GM12878 (cell line): ENCODE data around the gene NHERF2. TPM values are rescaled to one million over a fixed set of nuclear protein-coding genes. Genes with fewer than 3 reads are reported as not detected.

Experiments used
- ATAC-seq: fragments of 200-7000 bp; cut with Tn5 transposase; 3 replicates; pipeline ENCODE4 v1.9.1; 2020; ENCODE audit warnings: mild to moderate bottlenecking, moderate library complexity
- BruUV-seq: library from RNA; stranded (reverse); fragments of 400-500 nt; replicated peaks from 2 replicates; lab custom pipeline; 2021; lab: Mats Ljungman, UMichigan
- CTCF ChIA-PET: fragments of 300-600 bp; sonication (Branson Sonifier 250); formaldehyde crosslinking; extraction: SDS; loops from one replicate; lab custom pipeline; 2021; ENCODE audit warnings: inconsistent platforms; lab: Yijun Ruan, JAX
- POLR2A ChIA-PET: fragments of 350-600 bp; formaldehyde crosslinking; extraction: SDS; loops from one replicate; lab custom pipeline; 2021; ENCODE audit warnings: inconsistent platforms; lab: Charles Lee
- RAD21 ChIA-PET: fragments of 300-600 bp; sonication (Branson Sonifier 250); formaldehyde crosslinking; loops from one replicate; lab custom pipeline; 2023; ENCODE audit warnings: antibody characterized with exemption; ENCODE audit not compliant: unreplicated experiment; lab: Charles Lee
- SMC1A ChIA-PET: fragments of 300-600 bp; sonication (Branson Sonifier 250); formaldehyde crosslinking; loops from one replicate; lab custom pipeline; 2023; ENCODE audit not compliant: unreplicated experiment, uncharacterized antibody; lab: Charles Lee
- DNase-seq: peaks from one replicate; pipeline ENCODE4 v3.0.0-alpha.2; 2011; ENCODE audit warnings: low read depth, low spot score
- FAIRE-seq: peaks from 3 replicates; lab custom pipeline; 2011; peaks lifted over from hg19 to GRCh38; lab: Jason Lieb, UNC
- H2AFZ ChIP-seq: 2 replicates; pipeline ENCODE4 v1.6.0; 2011; ENCODE audit warnings: low read depth, low read length, control low read depth; ENCODE audit not compliant: control insufficient read depth
- H3K27ac ChIP-seq: 2 replicates; pipeline ENCODE4 v1.5.1; 2011; ENCODE audit warnings: control low read depth; ENCODE audit not compliant: control insufficient read depth, insufficient read depth
- H3K27me3 ChIP-seq, 2 experiments: replicated peaks in 1 of 2; 2 replicates each; pipeline versions ENCODE4 v1.6.0 to v1.6.1; 2011; ENCODE audit warnings: low read length in 1 of 2; ENCODE audit not compliant: control insufficient read depth in 2 of 2, insufficient read depth in 2 of 2
- H3K36me3 ChIP-seq, 2 experiments: 2 replicates each; pipeline ENCODE4 v1.5.1; 2011; ENCODE audit warnings: low read length in 1 of 2; ENCODE audit not compliant: control insufficient read depth in 2 of 2, insufficient read depth in 2 of 2
- H3K4me1 ChIP-seq: 2 replicates; pipeline ENCODE4 v1.6.1; 2011; ENCODE audit warnings: mild to moderate bottlenecking, low read length, moderate library complexity, mixed read lengths; ENCODE audit not compliant: control insufficient read depth, insufficient read depth
- H3K4me2 ChIP-seq: 2 replicates; pipeline ENCODE4 v1.6.0; 2011; ENCODE audit warnings: control low read depth; ENCODE audit not compliant: control insufficient read depth, insufficient read depth
- H3K4me3 ChIP-seq: fragments of 200-600 bp; sonication (generic); 2 replicates; pipeline ENCODE4 v1.5.1; 2016
- H3K79me2 ChIP-seq: 2 replicates; pipeline ENCODE4 v1.6.0; 2011; ENCODE audit warnings: low read length; ENCODE audit not compliant: control insufficient read depth, insufficient read depth
- H3K9ac ChIP-seq: 2 replicates; pipeline ENCODE4 v1.8.0; 2011; ENCODE audit warnings: low read length, control low read depth, mixed read lengths; ENCODE audit not compliant: control insufficient read depth, insufficient read depth
- H3K9me3 ChIP-seq: replicated peaks from 3 replicates; pipeline ENCODE4 v1.5.1; 2011; ENCODE audit warnings: mild to moderate bottlenecking, low read length; ENCODE audit not compliant: control insufficient read depth, insufficient read depth
- H4K20me1 ChIP-seq: 2 replicates; pipeline ENCODE4 v1.6.0; 2011; ENCODE audit not compliant: control insufficient read depth, insufficient read depth
- HDGF ChIP-seq: fragments of 450-650 bp; IDR thresholded peaks from 2 replicates; pipeline ENCODE4 v1.6.1; 2016; ENCODE audit warnings: antibody characterized with exemption
- MYC ChIP-seq: IDR thresholded peaks from 2 replicates; pipeline ENCODE4 v1.6.1; 2011; ENCODE audit warnings: mild to moderate bottlenecking, low read length, moderate library complexity, inconsistent platforms; ENCODE audit not compliant: insufficient read depth, insufficient replicate concordance, insufficient read length, severe bottlenecking
- NFXL1 ChIP-seq: fragments of 450-650 bp; IDR thresholded peaks from 2 replicates; pipeline ENCODE4 v1.6.1; 2017; ENCODE audit warnings: antibody characterized with exemption, mild to moderate bottlenecking, borderline replicate concordance
- WRNIP1 ChIP-seq: IDR thresholded peaks from 2 replicates; pipeline ENCODE4 v1.6.1; 2011; ENCODE audit warnings: low read depth, low read length, improper control_type of control experiment, borderline replicate concordance
- WGBS: methylation state at CpG from one replicate; pipeline ENCODE4 v1.1.6; 2016; ENCODE audit warnings: low lambda C conversion rate; ENCODE audit not compliant: insufficient replicate concordance, insufficient coverage; ENCODE audit errors: missing lambda C conversion rate; 5-methylcytosine and 5-hydroxymethylcytosine counted together
- in situ Hi-C: fragments of 300-500 bp; cut with MboI; formaldehyde crosslinking; loops from 9 replicates; pipeline ENCODE4 v1.14.3; 2018; ENCODE audit warnings: mixed read lengths
- intact Hi-C: fragments of 100-400 bp; cut with micrococcal nuclease; formaldehyde crosslinking; loops from one replicate; pipeline ENCODE4 v1.14.2; 2022; ENCODE audit not compliant: unreplicated experiment
- polyA plus RNA-seq, 11 experiments: library from polyadenylated mRNA; depleted of rRNA in 4 of 11; unstranded in 6 of 11; stranded (reverse) in 5 of 11; fragments of >200 nt; fragmentation: Nextera tagmentation in 4 of 11; fragmentation: Illumina TruSeq in 1 of 11; extraction: Ambion mirVana in 4 of 11; extraction: Trizol in 1 of 11; gene quantifications; 1 replicate in 1 of 11; 2 replicates in 10 of 11; pipeline versions ENCODE4 v1.2.1 to v1.2.3, GENCODE V29; 2011 to 2016; ENCODE audit warnings: inconsistent platforms in 2 of 11, missing spikeins in 2 of 11, low read depth in 1 of 11
- total RNA-seq, 4 experiments: library from RNA; depleted of rRNA in 3 of 4; stranded (reverse); fragments of >200 nt in 3 of 4; fragmentation: Illumina TruSeq in 1 of 4; extraction: Trizol in 1 of 4; gene quantifications; 2 replicates each; pipeline versions ENCODE4 v1.2.1 to v1.2.3, GENCODE V29; 2013 to 2021
- TF ChIP-seq, protein P1 (sequence below): IDR thresholded peaks from 2 replicates; pipeline ENCODE4 v1.6.1; 2012; ENCODE audit warnings: low read length, inconsistent platforms
- TF ChIP-seq, protein P2 (sequence below): IDR thresholded peaks from 2 replicates; pipeline ENCODE4 v1.6.1; 2011; ENCODE audit warnings: low read depth, low read length, improper control_type of control experiment, borderline replicate concordance
- TF ChIP-seq, protein P3 (sequence below): fragments of 450-650 bp; formaldehyde crosslinking; IDR thresholded peaks from 2 replicates; pipeline ENCODE4 v1.5.0; 2022; ENCODE audit warnings: mild to moderate bottlenecking, missing genetic modification characterization
- TF ChIP-seq, protein P4 (sequence below): fragments of 450-650 bp; IDR thresholded peaks from 2 replicates; pipeline ENCODE4 v1.6.1; 2017; ENCODE audit warnings: mild to moderate bottlenecking
- TF ChIP-seq, protein P5 (sequence below): IDR thresholded peaks from 2 replicates; pipeline ENCODE4 v1.6.1; 2011; ENCODE audit warnings: low read depth, mild to moderate bottlenecking, low read length, moderate library complexity, borderline replicate concordance; ENCODE audit errors: extremely low read depth
- TF ChIP-seq, protein P6 (sequence below): fragments of 450-650 bp; IDR thresholded peaks from 2 replicates; pipeline ENCODE4 v1.6.1; 2016; ENCODE audit warnings: mild to moderate bottlenecking

Gene NHERF2
- total and polyA plus RNA-seq, 10 of the 15 experiments (the other 5 are each of a cell fraction or from before 2014, with no cell fraction given): 0.05 to 0.31 (median 0.08) TPM; not detected in 4

DNA sequence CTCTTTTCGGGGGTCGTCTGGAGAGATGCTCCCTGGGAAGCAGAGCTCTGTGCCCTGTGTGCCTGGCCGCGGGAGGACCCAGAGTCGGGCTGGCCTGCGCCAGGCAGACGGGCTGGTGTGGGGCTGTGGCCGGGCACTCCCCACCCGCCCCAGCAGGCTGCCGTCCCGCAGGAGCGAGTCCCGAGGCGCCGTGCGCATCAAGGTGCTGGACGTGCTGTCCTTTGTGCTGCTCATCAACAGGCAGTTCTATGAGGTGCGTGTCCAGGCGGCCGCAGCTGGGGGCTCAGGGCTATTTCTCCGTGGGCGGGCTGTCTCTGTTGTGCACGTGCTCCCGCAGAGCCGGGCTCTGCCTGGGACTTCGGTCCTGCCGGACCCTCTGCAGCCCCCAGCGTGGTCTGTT lies 36.1 kb downstream of the NHERF2 start:
- in situ Hi-C loops (no loop called here), intact Hi-C loops (no loop called here)
- Histone ChIP-seq H3K4me3 (no peak overlapping the region), H4K20me1 (no peaks in the 10 kb centered on the region), H3K27ac (no peak overlapping the region), H3K36me3 (peaks cover 0 to 3% of the 10 kb centered on the region in 2 experiments; a peak in 3 of 4 replicates), H3K4me2 (no peak overlapping the region), H3K9me3 (no peaks in the 10 kb centered on the region), H3K9ac (no peak overlapping the region), H3K79me2 (no peaks in the 10 kb centered on the region), H2AFZ (no peak overlapping the region), H3K27me3 (no peaks in the 10 kb centered on the region), H3K4me1 (no peaks in the 10 kb centered on the region)
- SMC1A ChIA-PET: no interaction called here
- RAD21 ChIA-PET: no interaction called here
- no TSS peak for BruUV-seq
- WGBS: 88% methylated on average over 26 of the region's 28 CpGs
- no peak for DNase-seq
- POLR2A ChIA-PET: no interaction called here
- no peak for FAIRE-seq
- ATAC-seq: no peak
- CTCF ChIA-PET: no interaction called here
- TF ChIP-seq, protein P1, sequence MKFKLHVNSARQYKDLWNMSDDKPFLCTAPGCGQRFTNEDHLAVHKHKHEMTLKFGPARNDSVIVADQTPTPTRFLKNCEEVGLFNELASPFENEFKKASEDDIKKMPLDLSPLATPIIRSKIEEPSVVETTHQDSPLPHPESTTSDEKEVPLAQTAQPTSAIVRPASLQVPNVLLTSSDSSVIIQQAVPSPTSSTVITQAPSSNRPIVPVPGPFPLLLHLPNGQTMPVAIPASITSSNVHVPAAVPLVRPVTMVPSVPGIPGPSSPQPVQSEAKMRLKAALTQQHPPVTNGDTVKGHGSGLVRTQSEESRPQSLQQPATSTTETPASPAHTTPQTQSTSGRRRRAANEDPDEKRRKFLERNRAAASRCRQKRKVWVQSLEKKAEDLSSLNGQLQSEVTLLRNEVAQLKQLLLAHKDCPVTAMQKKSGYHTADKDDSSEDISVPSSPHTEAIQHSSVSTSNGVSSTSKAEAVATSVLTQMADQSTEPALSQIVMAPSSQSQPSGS: no peak
- TF ChIP-seq, protein P2, sequence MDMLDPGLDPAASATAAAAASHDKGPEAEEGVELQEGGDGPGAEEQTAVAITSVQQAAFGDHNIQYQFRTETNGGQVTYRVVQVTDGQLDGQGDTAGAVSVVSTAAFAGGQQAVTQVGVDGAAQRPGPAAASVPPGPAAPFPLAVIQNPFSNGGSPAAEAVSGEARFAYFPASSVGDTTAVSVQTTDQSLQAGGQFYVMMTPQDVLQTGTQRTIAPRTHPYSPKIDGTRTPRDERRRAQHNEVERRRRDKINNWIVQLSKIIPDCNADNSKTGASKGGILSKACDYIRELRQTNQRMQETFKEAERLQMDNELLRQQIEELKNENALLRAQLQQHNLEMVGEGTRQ: no peak
- TF ChIP-seq MYC (no peak), WRNIP1 (no peak), HDGF (no peak), NFXL1 (no peak)
- TF ChIP-seq, protein P3, sequence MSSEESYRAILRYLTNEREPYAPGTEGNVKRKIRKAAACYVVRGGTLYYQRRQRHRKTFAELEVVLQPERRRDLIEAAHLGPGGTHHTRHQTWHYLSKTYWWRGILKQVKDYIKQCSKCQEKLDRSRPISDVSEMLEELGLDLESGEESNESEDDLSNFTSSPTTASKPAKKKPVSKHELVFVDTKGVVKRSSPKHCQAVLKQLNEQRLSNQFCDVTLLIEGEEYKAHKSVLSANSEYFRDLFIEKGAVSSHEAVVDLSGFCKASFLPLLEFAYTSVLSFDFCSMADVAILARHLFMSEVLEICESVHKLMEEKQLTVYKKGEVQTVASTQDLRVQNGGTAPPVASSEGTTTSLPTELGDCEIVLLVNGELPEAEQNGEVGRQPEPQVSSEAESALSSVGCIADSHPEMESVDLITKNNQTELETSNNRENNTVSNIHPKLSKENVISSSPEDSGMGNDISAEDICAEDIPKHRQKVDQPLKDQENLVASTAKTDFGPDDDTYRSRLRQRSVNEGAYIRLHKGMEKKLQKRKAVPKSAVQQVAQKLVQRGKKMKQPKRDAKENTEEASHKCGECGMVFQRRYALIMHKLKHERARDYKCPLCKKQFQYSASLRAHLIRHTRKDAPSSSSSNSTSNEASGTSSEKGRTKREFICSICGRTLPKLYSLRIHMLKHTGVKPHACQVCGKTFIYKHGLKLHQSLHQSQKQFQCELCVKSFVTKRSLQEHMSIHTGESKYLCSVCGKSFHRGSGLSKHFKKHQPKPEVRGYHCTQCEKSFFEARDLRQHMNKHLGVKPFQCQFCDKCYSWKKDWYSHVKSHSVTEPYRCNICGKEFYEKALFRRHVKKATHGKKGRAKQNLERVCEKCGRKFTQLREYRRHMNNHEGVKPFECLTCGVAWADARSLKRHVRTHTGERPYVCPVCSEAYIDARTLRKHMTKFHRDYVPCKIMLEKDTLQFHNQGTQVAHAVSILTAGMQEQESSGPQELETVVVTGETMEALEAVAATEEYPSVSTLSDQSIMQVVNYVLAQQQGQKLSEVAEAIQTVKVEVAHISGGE: no peak
- TF ChIP-seq, protein P4, sequence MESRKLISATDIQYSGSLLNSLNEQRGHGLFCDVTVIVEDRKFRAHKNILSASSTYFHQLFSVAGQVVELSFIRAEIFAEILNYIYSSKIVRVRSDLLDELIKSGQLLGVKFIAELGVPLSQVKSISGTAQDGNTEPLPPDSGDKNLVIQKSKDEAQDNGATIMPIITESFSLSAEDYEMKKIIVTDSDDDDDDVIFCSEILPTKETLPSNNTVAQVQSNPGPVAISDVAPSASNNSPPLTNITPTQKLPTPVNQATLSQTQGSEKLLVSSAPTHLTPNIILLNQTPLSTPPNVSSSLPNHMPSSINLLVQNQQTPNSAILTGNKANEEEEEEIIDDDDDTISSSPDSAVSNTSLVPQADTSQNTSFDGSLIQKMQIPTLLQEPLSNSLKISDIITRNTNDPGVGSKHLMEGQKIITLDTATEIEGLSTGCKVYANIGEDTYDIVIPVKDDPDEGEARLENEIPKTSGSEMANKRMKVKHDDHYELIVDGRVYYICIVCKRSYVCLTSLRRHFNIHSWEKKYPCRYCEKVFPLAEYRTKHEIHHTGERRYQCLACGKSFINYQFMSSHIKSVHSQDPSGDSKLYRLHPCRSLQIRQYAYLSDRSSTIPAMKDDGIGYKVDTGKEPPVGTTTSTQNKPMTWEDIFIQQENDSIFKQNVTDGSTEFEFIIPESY: no peak
- TF ChIP-seq, protein P5, sequence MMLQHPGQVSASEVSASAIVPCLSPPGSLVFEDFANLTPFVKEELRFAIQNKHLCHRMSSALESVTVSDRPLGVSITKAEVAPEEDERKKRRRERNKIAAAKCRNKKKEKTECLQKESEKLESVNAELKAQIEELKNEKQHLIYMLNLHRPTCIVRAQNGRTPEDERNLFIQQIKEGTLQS: no peak
- TF ChIP-seq, protein P6, sequence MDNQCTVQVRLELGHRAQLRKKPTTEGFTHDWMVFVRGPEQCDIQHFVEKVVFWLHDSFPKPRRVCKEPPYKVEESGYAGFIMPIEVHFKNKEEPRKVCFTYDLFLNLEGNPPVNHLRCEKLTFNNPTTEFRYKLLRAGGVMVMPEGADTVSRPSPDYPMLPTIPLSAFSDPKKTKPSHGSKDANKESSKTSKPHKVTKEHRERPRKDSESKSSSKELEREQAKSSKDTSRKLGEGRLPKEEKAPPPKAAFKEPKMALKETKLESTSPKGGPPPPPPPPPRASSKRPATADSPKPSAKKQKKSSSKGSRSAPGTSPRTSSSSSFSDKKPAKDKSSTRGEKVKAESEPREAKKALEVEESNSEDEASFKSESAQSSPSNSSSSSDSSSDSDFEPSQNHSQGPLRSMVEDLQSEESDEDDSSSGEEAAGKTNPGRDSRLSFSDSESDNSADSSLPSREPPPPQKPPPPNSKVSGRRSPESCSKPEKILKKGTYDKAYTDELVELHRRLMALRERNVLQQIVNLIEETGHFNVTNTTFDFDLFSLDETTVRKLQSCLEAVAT: no peak
